HepG2 (cell line): Measurements from ENCODE around the gene NLRP6. TPM values are rescaled to one million over a fixed set of nuclear protein-coding genes. Genes with fewer than 3 reads are reported as not detected.
"Not testable (repeated sequence)": the region's sequence is repeated elsewhere in the genome, so short reads cannot be mapped to it uniquely, and the experiment has no call there.

ENCODE experiments used
- ATAC-seq: fragments of 200-7000 bp; cut with Tn5 transposase; 3 replicates; pipeline ENCODE4 v1.9.1; 2020; ENCODE audit warnings: mild to moderate bottlenecking, moderate library complexity
- BruUV-seq: library from RNA; stranded (reverse); fragments of 400-500 nt; replicated peaks from 2 replicates; lab custom pipeline; 2021; lab: Mats Ljungman, UMichigan
- CTCF ChIA-PET: fragments of 300-600 bp; formaldehyde crosslinking; extraction: SDS; loops from one replicate; lab custom pipeline; 2021; ENCODE audit warnings: low total read pairs, inconsistent platforms, low intra/inter-chr PET ratio; lab: Yijun Ruan, JAX
- POLR2A ChIA-PET: fragments of 350-600 bp; sonication (Branson Sonifier 250); formaldehyde crosslinking; loops from one replicate; lab custom pipeline; 2020; ENCODE audit warnings: antibody characterized with exemption, inconsistent platforms; lab: Yijun Ruan, JAX
- DNase-seq: peaks from one replicate; pipeline ENCODE4 v3.0.0-alpha.2; 2015; ENCODE audit warnings: low spot score
- FAIRE-seq: peaks from 3 replicates; lab custom pipeline; 2011; peaks lifted over from hg19 to GRCh38; lab: Jason Lieb, UNC
- H2AFZ ChIP-seq: one replicate; pipeline ENCODE4 v1.6.1; 2011; ENCODE audit warnings: low read length, inconsistent platforms
- H3K27ac ChIP-seq: fragments of 300-600 bp; 3 replicates; pipeline ENCODE4 v1.8.0; 2011; ENCODE audit warnings: mixed run types, mild to moderate bottlenecking, mixed read lengths, low read length, inconsistent platforms; ENCODE audit not compliant: insufficient read depth; ENCODE audit errors: extremely low read length
- H3K27me3 ChIP-seq, 2 experiments: fragments of 200-600 bp in 1 of 2; 2 replicates in 1 of 2; 3 replicates in 1 of 2; pipeline versions ENCODE4 v1.6.0 to v1.8.0; 2011; ENCODE audit warnings: low read length in 2 of 2, mild to moderate bottlenecking in 2 of 2, moderate library complexity in 2 of 2, inconsistent platforms in 1 of 2; ENCODE audit not compliant: insufficient read depth in 2 of 2, control insufficient read depth in 1 of 2
- H3K36me3 ChIP-seq, 2 experiments: fragments of 200-600 bp in 1 of 2; replicated peaks in 1 of 2; 2 replicates in 1 of 2; 3 replicates in 1 of 2; pipeline versions ENCODE4 v1.5.1 to v1.8.0; 2011; ENCODE audit warnings: low read length in 2 of 2, inconsistent platforms in 1 of 2; ENCODE audit not compliant: insufficient read depth in 2 of 2, control insufficient read depth in 1 of 2
- H3K4me1 ChIP-seq: 2 replicates; pipeline ENCODE4 v1.5.1; 2012; ENCODE audit warnings: low read length, inconsistent platforms; ENCODE audit not compliant: insufficient read depth
- H3K4me2 ChIP-seq: 2 replicates; pipeline ENCODE4 v1.6.0; 2011; ENCODE audit warnings: low read depth, low read length, inconsistent platforms
- H3K4me3 ChIP-seq, 3 experiments: fragments of 200-600 bp in 1 of 3; sonication (generic), shearing (Covaris generic) in 1 of 3; replicated peaks in 1 of 3; 2 replicates each; pipeline ENCODE4 v1.5.1; 2011 to 2016; ENCODE audit warnings: low read length in 3 of 3, inconsistent platforms in 2 of 3, low read depth in 2 of 3, mild to moderate bottlenecking in 2 of 3, control low read depth in 1 of 3, mixed read lengths in 1 of 3; ENCODE audit not compliant: insufficient read depth in 1 of 3
- H3K79me2 ChIP-seq: one replicate; pipeline ENCODE4 v1.6.1; 2011; ENCODE audit warnings: low read length, inconsistent platforms; ENCODE audit not compliant: insufficient read depth
- H3K9ac ChIP-seq: 2 replicates; pipeline ENCODE4 v1.6.0; 2011; ENCODE audit warnings: mild to moderate bottlenecking, low read depth, low read length, inconsistent platforms; ENCODE audit not compliant: insufficient read depth
- H3K9me3 ChIP-seq: 2 replicates; pipeline ENCODE4 v1.5.1; 2012; ENCODE audit warnings: mild to moderate bottlenecking, low read length
- H4K20me1 ChIP-seq: 2 replicates; pipeline ENCODE4 v1.6.0; 2011; ENCODE audit warnings: inconsistent platforms, mild to moderate bottlenecking, low read length, moderate library complexity; ENCODE audit not compliant: insufficient read depth
- GABPB1 ChIP-seq: IDR thresholded peaks from 2 replicates; pipeline ENCODE4 v1.6.1; 2016; ENCODE audit warnings: mild to moderate bottlenecking, missing genetic modification reagents, moderate library complexity, missing compliant biosample characterization
- SAP130 ChIP-seq: IDR thresholded peaks from 2 replicates; pipeline ENCODE4 v1.6.1; 2016; ENCODE audit warnings: low read depth
- WGBS: methylation state at CpG from one replicate; pipeline ENCODE4 v1.1.6; 2017; ENCODE audit warnings: low lambda C conversion rate; 5-methylcytosine and 5-hydroxymethylcytosine counted together
- in situ Hi-C: cut with HindIII; loops from 2 replicates; pipeline ENCODE4 v1.10.0; 2017; ENCODE audit warnings: low pct_unique_long_range_greater_than_20kb; ENCODE audit not compliant: extremely low pct_ligation_motif_present
- intact Hi-C: fragments of 100-400 bp; cut with micrococcal nuclease; formaldehyde crosslinking; loops from one replicate; pipeline ENCODE4 v1.10.0; 2022; ENCODE audit not compliant: unreplicated experiment
- polyA plus RNA-seq, 8 experiments: library from polyadenylated mRNA; depleted of rRNA in 3 of 8; stranded (reverse) in 7 of 8; unstranded in 1 of 8; fragments of >200 nt; fragmentation: Illumina TruSeq in 4 of 8; extraction: Trizol in 4 of 8; gene quantifications; 2 replicates each; pipeline versions ENCODE4 v1.2.1 to v1.2.3, GENCODE V29; 2011 to 2016; ENCODE audit warnings: low read depth in 4 of 8, missing spikeins in 1 of 8, mixed read lengths in 1 of 8; ENCODE audit not compliant: insufficient read depth in 1 of 8
- total RNA-seq, 5 experiments: library from RNA; depleted of rRNA; stranded (reverse); fragments of >200 nt; fragmentation: Illumina TruSeq; extraction: Trizol; gene quantifications; 2 replicates each; pipeline ENCODE4 v1.2.3, GENCODE V29; 2016; ENCODE audit warnings: low read depth in 1 of 5
- TF ChIP-seq, protein P1 (sequence below): sonication (generic); formaldehyde crosslinking; IDR thresholded peaks from 2 replicates; pipeline ENCODE4 v1.4.0; 2020; ENCODE audit warnings: missing genetic modification reagents
- TF ChIP-seq, protein P2 (sequence below): sonication (generic); formaldehyde crosslinking; IDR thresholded peaks from 2 replicates; pipeline ENCODE4 v1.8.0; 2023; ENCODE audit warnings: mild to moderate bottlenecking, missing genetic modification reagents
- TF ChIP-seq, protein P3 (sequence below): sonication (generic); formaldehyde crosslinking; IDR thresholded peaks from 2 replicates; pipeline ENCODE4 v1.5.1; 2020; ENCODE audit warnings: mild to moderate bottlenecking, missing genetic modification reagents, moderate library complexity
- TF ChIP-seq, protein P4 (sequence below): sonication (generic); formaldehyde crosslinking; IDR thresholded peaks from 2 replicates; pipeline ENCODE4 v1.9.0; 2022; ENCODE audit warnings: low read depth, missing genetic modification reagents

The NLRP6 gene
- total and polyA plus RNA-seq, 2 of the 13 experiments (the other 11 are each of a cell fraction or from before 2014, with no cell fraction given), result not detected

DNA sequence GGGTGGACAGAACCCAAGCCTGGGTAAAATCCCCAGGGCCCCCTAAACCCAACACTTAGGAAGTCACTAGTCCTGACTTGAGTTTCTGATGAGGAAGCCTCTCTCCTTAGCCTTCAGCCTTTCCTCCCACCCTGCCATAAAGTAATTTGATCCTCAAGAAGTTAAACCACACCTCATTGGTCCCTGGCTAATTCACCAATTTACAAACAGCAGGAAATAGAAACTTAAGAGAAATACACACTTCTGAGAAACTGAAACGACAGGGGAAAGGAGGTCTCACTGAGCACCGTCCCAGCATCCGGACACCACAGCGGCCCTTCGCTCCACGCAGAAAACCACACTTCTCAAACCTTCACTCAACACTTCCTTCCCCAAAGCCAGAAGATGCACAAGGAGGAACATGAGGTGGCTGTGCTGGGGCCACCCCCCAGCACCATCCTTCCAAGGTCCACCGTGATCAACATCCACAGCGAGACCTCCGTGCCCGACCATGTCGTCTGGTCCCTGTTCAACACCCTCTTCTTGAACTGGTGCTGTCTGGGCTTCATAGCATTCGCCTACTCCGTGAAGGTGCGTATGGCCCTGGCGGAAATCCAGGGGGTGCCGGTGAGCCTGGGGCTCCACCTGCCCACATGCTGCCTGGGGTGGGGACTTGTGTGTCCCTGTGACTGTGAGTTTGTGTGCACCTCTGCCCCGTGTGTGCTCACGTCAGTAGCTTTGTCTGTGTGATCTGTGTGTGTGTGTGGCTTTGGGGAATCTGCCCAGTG lies 35.8 kb downstream of the NLRP6 start, which contains the start of gene IFITM1 (continued):
- TF ChIP-seq, protein P1, sequence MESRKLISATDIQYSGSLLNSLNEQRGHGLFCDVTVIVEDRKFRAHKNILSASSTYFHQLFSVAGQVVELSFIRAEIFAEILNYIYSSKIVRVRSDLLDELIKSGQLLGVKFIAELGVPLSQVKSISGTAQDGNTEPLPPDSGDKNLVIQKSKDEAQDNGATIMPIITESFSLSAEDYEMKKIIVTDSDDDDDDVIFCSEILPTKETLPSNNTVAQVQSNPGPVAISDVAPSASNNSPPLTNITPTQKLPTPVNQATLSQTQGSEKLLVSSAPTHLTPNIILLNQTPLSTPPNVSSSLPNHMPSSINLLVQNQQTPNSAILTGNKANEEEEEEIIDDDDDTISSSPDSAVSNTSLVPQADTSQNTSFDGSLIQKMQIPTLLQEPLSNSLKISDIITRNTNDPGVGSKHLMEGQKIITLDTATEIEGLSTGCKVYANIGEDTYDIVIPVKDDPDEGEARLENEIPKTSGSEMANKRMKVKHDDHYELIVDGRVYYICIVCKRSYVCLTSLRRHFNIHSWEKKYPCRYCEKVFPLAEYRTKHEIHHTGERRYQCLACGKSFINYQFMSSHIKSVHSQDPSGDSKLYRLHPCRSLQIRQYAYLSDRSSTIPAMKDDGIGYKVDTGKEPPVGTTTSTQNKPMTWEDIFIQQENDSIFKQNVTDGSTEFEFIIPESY (CRISPR knock-in tag), result peak; percentile 81
- TF ChIP-seq, protein P2, sequence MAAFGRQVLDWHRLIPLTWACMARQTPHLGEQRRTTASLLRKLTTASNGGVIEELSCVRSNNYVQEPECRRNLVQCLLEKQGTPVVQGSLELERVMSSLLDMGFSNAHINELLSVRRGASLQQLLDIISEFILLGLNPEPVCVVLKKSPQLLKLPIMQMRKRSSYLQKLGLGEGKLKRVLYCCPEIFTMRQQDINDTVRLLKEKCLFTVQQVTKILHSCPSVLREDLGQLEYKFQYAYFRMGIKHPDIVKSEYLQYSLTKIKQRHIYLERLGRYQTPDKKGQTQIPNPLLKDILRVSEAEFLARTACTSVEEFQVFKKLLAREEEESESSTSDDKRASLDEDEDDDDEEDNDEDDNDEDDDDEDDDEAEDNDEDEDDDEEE (CRISPR knock-in tag), result peak; percentile 40; the same call in 1 of the 2 replicates

DNA sequence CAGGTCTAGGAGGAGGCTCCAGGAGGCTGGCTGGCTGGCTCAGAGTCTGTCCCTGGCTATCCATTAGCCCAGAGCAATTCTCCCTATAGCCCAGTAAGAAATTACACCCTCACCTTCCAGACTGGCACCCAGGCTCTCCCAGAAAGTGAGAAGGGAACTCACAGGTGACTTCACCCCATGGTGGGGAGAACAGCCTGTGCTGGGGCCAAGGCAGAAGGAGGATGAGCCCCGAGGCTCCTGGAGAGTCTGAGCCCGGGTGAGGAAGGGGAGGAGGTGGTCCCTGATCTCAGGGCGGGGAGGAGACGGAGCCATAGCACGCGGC lies 36.3 kb downstream of the NLRP6 start:
- H3K79me2 ChIP-seq, intact Hi-C loops, H3K36me3 ChIP-seq, H2AFZ ChIP-seq, H3K27ac ChIP-seq, DNase-seq, H3K27me3 ChIP-seq, in situ Hi-C loops, CTCF ChIA-PET, FAIRE-seq, H3K9me3 ChIP-seq, BruUV-seq, H4K20me1 ChIP-seq: not testable (repeated sequence)
- H3K9ac ChIP-seq, result peak overlapping the region; percentile 29; the same call in 1 of the 2 replicates
- peak overlapping the region; percentile 69 for H3K4me2 ChIP-seq
- peaks cover 60% of the 10 kb centered on the region for H3K4me1 ChIP-seq
- peak; percentile 39 for ATAC-seq
- POLR2A ChIA-PET, result interaction anchor here (1.0 to 1.6 kb wide), 4 partner anchors 9 to 39 kb away, joined by 3 to 9 read pairs (median 5); no protein-coding TSS in a partner anchor
- TF ChIP-seq, protein P3, sequence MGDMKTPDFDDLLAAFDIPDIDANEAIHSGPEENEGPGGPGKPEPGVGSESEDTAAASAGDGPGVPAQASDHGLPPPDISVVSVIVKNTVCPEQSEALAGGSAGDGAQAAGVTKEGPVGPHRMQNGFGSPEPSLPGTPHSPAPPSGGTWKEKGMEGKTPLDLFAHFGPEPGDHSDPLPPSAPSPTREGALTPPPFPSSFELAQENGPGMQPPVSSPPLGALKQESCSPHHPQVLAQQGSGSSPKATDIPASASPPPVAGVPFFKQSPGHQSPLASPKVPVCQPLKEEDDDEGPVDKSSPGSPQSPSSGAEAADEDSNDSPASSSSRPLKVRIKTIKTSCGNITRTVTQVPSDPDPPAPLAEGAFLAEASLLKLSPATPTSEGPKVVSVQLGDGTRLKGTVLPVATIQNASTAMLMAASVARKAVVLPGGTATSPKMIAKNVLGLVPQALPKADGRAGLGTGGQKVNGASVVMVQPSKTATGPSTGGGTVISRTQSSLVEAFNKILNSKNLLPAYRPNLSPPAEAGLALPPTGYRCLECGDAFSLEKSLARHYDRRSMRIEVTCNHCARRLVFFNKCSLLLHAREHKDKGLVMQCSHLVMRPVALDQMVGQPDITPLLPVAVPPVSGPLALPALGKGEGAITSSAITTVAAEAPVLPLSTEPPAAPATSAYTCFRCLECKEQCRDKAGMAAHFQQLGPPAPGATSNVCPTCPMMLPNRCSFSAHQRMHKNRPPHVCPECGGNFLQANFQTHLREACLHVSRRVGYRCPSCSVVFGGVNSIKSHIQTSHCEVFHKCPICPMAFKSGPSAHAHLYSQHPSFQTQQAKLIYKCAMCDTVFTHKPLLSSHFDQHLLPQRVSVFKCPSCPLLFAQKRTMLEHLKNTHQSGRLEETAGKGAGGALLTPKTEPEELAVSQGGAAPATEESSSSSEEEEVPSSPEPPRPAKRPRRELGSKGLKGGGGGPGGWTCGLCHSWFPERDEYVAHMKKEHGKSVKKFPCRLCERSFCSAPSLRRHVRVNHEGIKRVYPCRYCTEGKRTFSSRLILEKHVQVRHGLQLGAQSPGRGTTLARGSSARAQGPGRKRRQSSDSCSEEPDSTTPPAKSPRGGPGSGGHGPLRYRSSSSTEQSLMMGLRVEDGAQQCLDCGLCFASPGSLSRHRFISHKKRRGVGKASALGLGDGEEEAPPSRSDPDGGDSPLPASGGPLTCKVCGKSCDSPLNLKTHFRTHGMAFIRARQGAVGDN (CRISPR knock-in tag), result peak; percentile 38; the same call in 1 of the 2 replicates
- peak; percentile 1; the same call in 1 of the 2 replicates for TF ChIP-seq GABPB1 (CRISPR knock-in tag)
- TF ChIP-seq, protein P4, sequence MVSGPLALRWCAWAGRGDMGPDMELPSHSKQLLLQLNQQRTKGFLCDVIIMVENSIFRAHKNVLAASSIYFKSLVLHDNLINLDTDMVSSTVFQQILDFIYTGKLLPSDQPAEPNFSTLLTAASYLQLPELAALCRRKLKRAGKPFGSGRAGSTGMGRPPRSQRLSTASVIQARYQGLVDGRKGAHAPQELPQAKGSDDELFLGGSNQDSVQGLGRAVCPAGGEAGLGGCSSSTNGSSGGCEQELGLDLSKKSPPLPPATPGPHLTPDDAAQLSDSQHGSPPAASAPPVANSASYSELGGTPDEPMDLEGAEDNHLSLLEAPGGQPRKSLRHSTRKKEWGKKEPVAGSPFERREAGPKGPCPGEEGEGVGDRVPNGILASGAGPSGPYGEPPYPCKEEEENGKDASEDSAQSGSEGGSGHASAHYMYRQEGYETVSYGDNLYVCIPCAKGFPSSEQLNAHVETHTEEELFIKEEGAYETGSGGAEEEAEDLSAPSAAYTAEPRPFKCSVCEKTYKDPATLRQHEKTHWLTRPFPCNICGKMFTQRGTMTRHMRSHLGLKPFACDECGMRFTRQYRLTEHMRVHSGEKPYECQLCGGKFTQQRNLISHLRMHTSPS (CRISPR knock-in tag), result 0 out of 2 replicates have a peak, but pooled peaks have one; percentile 16
- TF ChIP-seq SAP130, result peak; percentile 4
- peak overlapping the region in 2 of 3 experiments; percentile 44 to 55; a peak in 4 of 6 replicates for H3K4me3 ChIP-seq
- 24% methylated on average over 6 of the region's 6 CpGs for WGBS
